Tibial nerve (tissue), 4 donors: ENCODE measurements around the gene DENND6A.

Experiments
- CTCF ChIP-seq, 5 experiments: fragments of 200-600 bp in 3 of 5; fragments of 450-650 bp in 2 of 5; sonication (generic) in 3 of 5; IDR thresholded peaks; one replicate each; pipeline ENCODE4 v1.5.1; 2016 to 2019; ENCODE audit warnings: antibody characterized with exemption in 5 of 5, mild to moderate bottlenecking in 3 of 5, moderate library complexity in 2 of 5
- EP300 ChIP-seq, 2 donors: sonication (generic); formaldehyde crosslinking; IDR thresholded peaks; one replicate each; pipeline ENCODE4 v1.6.1; 2017; ENCODE audit warnings: antibody characterized with exemption in 2 of 2, mild to moderate bottlenecking in 1 of 2

- TF ChIP-seq CTCF (IDR thresholded peaks at IDR 0.05) (no peak), EP300 (IDR thresholded peaks at IDR 0.05) (no peak)
These were observed 47.1 kb upstream of the DENND6A start for GRCh38 chr3:57740027-57740426.
